DND-41 (cell line): ENCODE data around the gene APOF.
"Not testable (repeated sequence)": the region's sequence is repeated elsewhere in the genome, so short reads cannot be mapped to it uniquely, and the experiment has no call there.

Experiments used
- CTCF ChIP-seq: IDR thresholded peaks from 2 replicates; pipeline ENCODE4 v1.5.1; 2012; ENCODE audit warnings: borderline replicate concordance, low read length, moderate library complexity, mild to moderate bottlenecking; ENCODE audit not compliant: poor library complexity, severe bottlenecking; ENCODE audit errors: extremely low read depth
- EZH2 ChIP-seq: IDR thresholded peaks from 3 replicates; pipeline ENCODE4 v1.6.1; 2012; ENCODE audit warnings: borderline replicate concordance, low read depth, mild to moderate bottlenecking, moderate library complexity, low read length, inconsistent platforms; ENCODE audit not compliant: severe bottlenecking

- TF ChIP-seq EZH2, CTCF: not testable (repeated sequence)
Measured at GRCh38 chr12:56401612-56402011, 39.0 kb upstream of the APOF start.
